ENCODE results near the gene HPSE. TPM values are rescaled to one million over a fixed set of nuclear protein-coding genes. Genes with fewer than 3 reads are reported as not detected.
A peak's percentile ranks its signal among the peaks of the same experiment; 100 is the strongest.

HPSE gene
- total and polyA plus RNA-seq, 9 of the 15 experiments (the other 6 are each of a cell fraction or from before 2014, with no cell fraction given), result 0.01 to 0.42 (median 0.14) TPM; not detected in 1

DNA sequence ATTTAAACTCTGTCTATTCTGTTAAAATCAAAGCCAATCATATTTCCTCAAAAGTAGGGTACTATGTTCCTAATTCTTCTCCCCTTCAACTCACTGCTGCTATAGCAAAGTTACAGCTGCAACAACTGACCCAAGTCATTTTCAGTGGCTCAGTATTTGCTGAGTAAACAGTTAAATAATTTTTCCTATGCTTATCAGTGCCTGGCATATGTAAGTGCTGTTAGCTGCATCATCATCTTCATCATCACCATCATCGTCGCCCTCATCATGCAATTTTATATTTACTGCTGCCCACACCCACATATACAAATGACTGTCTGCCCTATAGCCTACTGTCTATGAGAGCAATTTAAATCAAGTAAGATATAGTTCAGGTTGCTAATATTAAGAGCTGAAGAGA, 72.0 kb downstream of the HPSE start:
- intact Hi-C loops (cut with micrococcal nuclease), result loop anchor here (5.0 kb wide), 1 partner anchor 250 kb away; the partner anchor contains the start of gene LIN54
- H3K9me3 ChIP-seq (replicated peaks; ENCODE audit: control insufficient read depth, insufficient read depth, low read depth, low read length), result no peaks in the 10 kb centered on the region
- DNase-seq (ENCODE audit: extremely low read depth in 1 of 4, low spot score in 3 of 4) (peak in 2 of 4 experiments; percentile 18 to 20), ATAC-seq (no peak; the same call in 2 of the 3 replicates), FAIRE-seq (no peak)
- H2AFZ ChIP-seq (ENCODE audit: low read depth, low read length), result no peak overlapping the region
- H3K9me1 ChIP-seq (ENCODE audit: control insufficient read depth, insufficient read depth, low read length), result no peaks in the 10 kb centered on the region
- POLR2A ChIA-PET, result interaction anchor here (0.7 kb wide), 1 partner anchor 10 kb away, joined by 3 read pairs; no protein-coding TSS in a partner anchor
- no TSS peak for BruUV-seq (replicated peaks)
- no peaks in the 10 kb centered on the region for H4K20me1 ChIP-seq (replicated peaks; ENCODE audit: control insufficient read depth, insufficient read depth, low read length)
- H3K4me3 ChIP-seq, result no peak overlapping the region
- peaks cover 8% of the 10 kb centered on the region; the same call in 2 of the 3 replicates for H3K36me3 ChIP-seq (ENCODE audit: control insufficient read depth, insufficient read depth, low read length)
- CTCF ChIA-PET (ENCODE audit: low intra/inter-chr PET ratio), result no interaction called here
- 13% methylated on average over 2 of the region's 2 CpGs for WGBS (ENCODE audit: insufficient coverage, low coverage, missing lambda C conversion rate)
- H3K4me1 ChIP-seq (replicated peaks in 1 of 2; ENCODE audit: control insufficient read depth in 2 of 2, insufficient read depth in 2 of 2, low read length in 2 of 2), result peaks cover 0 to 5% of the 10 kb centered on the region in 2 experiments; a peak in 3 of 5 replicates
- no peaks in the 10 kb centered on the region for H3K27me3 ChIP-seq (ENCODE audit: control insufficient read depth in 2 of 2, insufficient read depth in 2 of 2, low read length in 2 of 2)
- no peak overlapping the region for H3K27ac ChIP-seq (ENCODE audit: extremely low read depth, low read depth, low read length)
- H3K9ac ChIP-seq (ENCODE audit: insufficient read depth in 1 of 2, low read depth in 2 of 2, low read length in 2 of 2), result no peak overlapping the region
- H3K79me2 ChIP-seq (ENCODE audit: control insufficient read depth, insufficient read depth, low read length), result no peaks in the 10 kb centered on the region
- H3K4me2 ChIP-seq (ENCODE audit: insufficient read depth, low read length), result no peak overlapping the region
- in situ Hi-C loops (cut with MboI), result no loop called here
- TF ChIP-seq, protein P1, sequence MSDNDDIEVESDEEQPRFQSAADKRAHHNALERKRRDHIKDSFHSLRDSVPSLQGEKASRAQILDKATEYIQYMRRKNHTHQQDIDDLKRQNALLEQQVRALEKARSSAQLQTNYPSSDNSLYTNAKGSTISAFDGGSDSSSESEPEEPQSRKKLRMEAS (CRISPR knock-in tag; IDR thresholded peaks at IDR 0.05), result no peak
- TF ChIP-seq MTA2 (IDR thresholded peaks at IDR 0.05; ENCODE audit: low read depth) (peak; percentile 62), EP300 (IDR thresholded peaks at IDR 0.05; ENCODE audit: low read length) (peak; percentile 53; the same call in 1 of the 2 replicates), TAL1 (IDR thresholded peaks at IDR 0.05) (peak; percentile 67), MAFG (tag; conservative IDR thresholded peaks at IDR 0.05) (peak; percentile 97), WHSC1 (IDR thresholded peaks at IDR 0.05; ENCODE audit: low read length) (no peak), ZNF639 (CRISPR knock-in tag; conservative IDR thresholded peaks at IDR 0.05 in 1 of 2, IDR thresholded peaks at IDR 0.05 in 1 of 2) (no peak), ARID1B (IDR thresholded peaks at IDR 0.05) (peak; percentile 82), CSDE1 (IDR thresholded peaks at IDR 0.05) (no peak), CEBPG (CRISPR knock-in tag; IDR thresholded peaks at IDR 0.05) (no peak), CEBPG (tag; conservative IDR thresholded peaks at IDR 0.05 in 1 of 2, IDR thresholded peaks at IDR 0.05 in 1 of 2) (no peak), DPF2 (IDR thresholded peaks at IDR 0.05) (peak; percentile 63), SMARCA4 (IDR thresholded peaks at IDR 0.05) (peak; percentile 73), SMARCE1 (IDR thresholded peaks at IDR 0.05) (0 out of 2 replicates have a peak, but pooled peaks have one; percentile 36), CBFA2T2 (conservative IDR thresholded peaks at IDR 0.05) (0 out of 2 replicates have a peak, but pooled peaks have one; percentile 31), ZNF57 (CRISPR knock-in tag; IDR thresholded peaks at IDR 0.05) (no peak), SMC3 (conservative IDR thresholded peaks at IDR 0.05; ENCODE audit: insufficient read depth, low read depth, low read length) (no peak), C11orf30 (IDR thresholded peaks at IDR 0.05; ENCODE audit: low read depth) (peak; percentile 96), ZNF212 (CRISPR knock-in tag; IDR thresholded peaks at IDR 0.05) (no peak)
- TF ChIP-seq, protein P2, sequence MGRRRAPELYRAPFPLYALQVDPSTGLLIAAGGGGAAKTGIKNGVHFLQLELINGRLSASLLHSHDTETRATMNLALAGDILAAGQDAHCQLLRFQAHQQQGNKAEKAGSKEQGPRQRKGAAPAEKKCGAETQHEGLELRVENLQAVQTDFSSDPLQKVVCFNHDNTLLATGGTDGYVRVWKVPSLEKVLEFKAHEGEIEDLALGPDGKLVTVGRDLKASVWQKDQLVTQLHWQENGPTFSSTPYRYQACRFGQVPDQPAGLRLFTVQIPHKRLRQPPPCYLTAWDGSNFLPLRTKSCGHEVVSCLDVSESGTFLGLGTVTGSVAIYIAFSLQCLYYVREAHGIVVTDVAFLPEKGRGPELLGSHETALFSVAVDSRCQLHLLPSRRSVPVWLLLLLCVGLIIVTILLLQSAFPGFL (CRISPR knock-in tag; IDR thresholded peaks at IDR 0.05), result no peak

All from K562 (cell line).